Neural progenitor cell (in vitro differentiated cells): Measurements from ENCODE around the gene PPM1B. TPM values are rescaled to one million over a fixed set of nuclear protein-coding genes. Genes with fewer than 3 reads are reported as not detected.
A peak's percentile ranks its signal among the peaks of the same experiment; 100 is the strongest.

Experiments
- DNase-seq: peaks from one replicate; pipeline ENCODE4 v3.0.0-alpha.2; 2016; ENCODE audit warnings: low spot score
- H2AFZ ChIP-seq: fragments of 200-600 bp; sonication (generic); replicated peaks from 2 replicates; pipeline ENCODE4 v1.6.1; 2016; ENCODE audit warnings: antibody characterized with exemption
- H3F3A ChIP-seq: fragments of 200-600 bp; sonication (generic); 2 replicates; pipeline ENCODE4 v1.6.1; 2016; ENCODE audit warnings: antibody characterized with exemption, low read depth
- H3K27ac ChIP-seq: fragments of 200-600 bp; sonication (generic); 2 replicates; pipeline ENCODE4 v1.5.1; 2016; ENCODE audit warnings: mild to moderate bottlenecking
- H3K27me3 ChIP-seq: fragments of 200-600 bp; sonication (generic); 2 replicates; pipeline ENCODE4 v1.6.1; 2016; ENCODE audit warnings: mild to moderate bottlenecking, moderate library complexity
- H3K36me3 ChIP-seq: fragments of 200-600 bp; sonication (generic); 2 replicates; pipeline ENCODE4 v1.5.1; 2016
- H3K4me1 ChIP-seq: fragments of 200-600 bp; sonication (generic); 2 replicates; pipeline ENCODE4 v1.6.1; 2016; ENCODE audit warnings: mixed run types
- H3K4me2 ChIP-seq: fragments of 200-600 bp; sonication (generic); 2 replicates; pipeline ENCODE4 v1.6.1; 2016
- H3K4me3 ChIP-seq: fragments of 200-600 bp; sonication (generic); 2 replicates; pipeline ENCODE4 v1.5.1; 2016
- H3K79me2 ChIP-seq: fragments of 200-600 bp; sonication (generic); 2 replicates; pipeline ENCODE4 v1.6.1; 2016; ENCODE audit warnings: low read depth
- H3K9ac ChIP-seq: fragments of 200-600 bp; sonication (generic); 2 replicates; pipeline ENCODE4 v1.6.1; 2016
- H3K9me3 ChIP-seq: fragments of 200-600 bp; sonication (generic); 2 replicates; pipeline ENCODE4 v1.5.1; 2016; ENCODE audit warnings: low read depth
- H4K20me1 ChIP-seq: fragments of 200-600 bp; sonication (generic); 2 replicates; pipeline ENCODE4 v1.6.1; 2016; ENCODE audit warnings: low read depth
- H3K27ac Mint-ChIP-seq: 3 replicates; pipeline ENCODE4 v1.8.0; 2021; ENCODE audit warnings: mixed read lengths
- H3K27me3 Mint-ChIP-seq: 2 replicates; pipeline ENCODE4 v1.8.0; 2022; ENCODE audit warnings: low read depth, mild to moderate bottlenecking, inconsistent platforms, moderate library complexity, mixed read lengths; ENCODE audit not compliant: insufficient read depth
- H3K36me3 Mint-ChIP-seq: 3 replicates; pipeline ENCODE4 v1.8.0; 2021; ENCODE audit warnings: mixed read lengths
- H3K4me1 Mint-ChIP-seq: 3 replicates; pipeline ENCODE4 v1.8.0; 2021; ENCODE audit warnings: mixed read lengths
- H3K4me3 Mint-ChIP-seq: 3 replicates; pipeline ENCODE4 v1.8.0; 2021; ENCODE audit warnings: mild to moderate bottlenecking, moderate library complexity, mixed read lengths
- H3K9me3 Mint-ChIP-seq: 3 replicates; pipeline ENCODE4 v1.8.0; 2020; ENCODE audit warnings: mixed read lengths
- CTCF ChIP-seq: fragments of 200-600 bp; sonication (generic); IDR thresholded peaks from 2 replicates; pipeline ENCODE4 v1.5.1; 2017; ENCODE audit warnings: antibody characterized with exemption, mild to moderate bottlenecking
- EZH2 ChIP-seq: fragments of 200-600 bp; sonication (generic); IDR thresholded peaks from 2 replicates; pipeline ENCODE4 v1.6.1; 2017; ENCODE audit warnings: antibody characterized with exemption, mild to moderate bottlenecking, moderate library complexity
- EZH2phosphoT487 ChIP-seq: fragments of 200-600 bp; sonication (generic); IDR thresholded peaks from 2 replicates; pipeline ENCODE4 v1.6.1; 2017; ENCODE audit warnings: antibody characterized with exemption
- total RNA-seq: library from RNA; depleted of rRNA; stranded (reverse); fragments of >200 nt; gene quantifications from 2 replicates; pipeline ENCODE4 v1.2.3, GENCODE V29; 2015; ENCODE audit warnings: low replicate concordance

Gene PPM1B
- total RNA-seq, 1 donor from 2014 or later, result 86.6 TPM

- H3K27ac ChIP-seq, result no peak overlapping the region
- peaks cover 7% of the 10 kb centered on the region for H4K20me1 ChIP-seq
- no peaks in the 10 kb centered on the region for H3K4me1 ChIP-seq
- H3K9me3 Mint-ChIP-seq, result no peaks in the 10 kb centered on the region
- H3K36me3 Mint-ChIP-seq, result peaks cover 6% of the 10 kb centered on the region
- H3K79me2 ChIP-seq, result peaks cover 26% of the 10 kb centered on the region
- no peaks in the 10 kb centered on the region for H3K4me1 Mint-ChIP-seq
- H2AFZ ChIP-seq, result no peak overlapping the region
- no peaks in the 10 kb centered on the region for H3F3A ChIP-seq
- no peak overlapping the region for H3K9ac ChIP-seq
- H3K27me3 Mint-ChIP-seq, result no peaks in the 10 kb centered on the region
- no peak overlapping the region for H3K4me2 ChIP-seq
- no peaks in the 10 kb centered on the region for H3K9me3 ChIP-seq
- H3K27me3 ChIP-seq, result no peaks in the 10 kb centered on the region
- H3K27ac Mint-ChIP-seq, result no peak overlapping the region
- peaks cover 13% of the 10 kb centered on the region for H3K36me3 ChIP-seq
- TF ChIP-seq EZH2 (no peak), EZH2phosphoT487 (no peak), CTCF (no peak)
- no peak overlapping the region for H3K4me3 Mint-ChIP-seq
- no peak for DNase-seq
- no peak overlapping the region for H3K4me3 ChIP-seq
Observed at GRCh38 chr2:44218771-44219170, 50.1 kb downstream of the PPM1B start.

GRCh38 chr2:44226753-44227152, 58.1 kb downstream of the PPM1B start:
- Mint-ChIP-seq H3K36me3 (peaks cover 6% of the 10 kb centered on the region), H3K27ac (no peak overlapping the region), H3K4me1 (no peaks in the 10 kb centered on the region), H3K9me3 (no peaks in the 10 kb centered on the region), H3K27me3 (no peaks in the 10 kb centered on the region), H3K4me3 (no peak overlapping the region)
- Histone ChIP-seq H3K4me3 (no peak overlapping the region), H3K9me3 (no peaks in the 10 kb centered on the region), H3K4me1 (no peaks in the 10 kb centered on the region), H3K4me2 (no peak overlapping the region), H3F3A (peaks cover 25% of the 10 kb centered on the region), H2AFZ (no peak overlapping the region), H3K27me3 (no peaks in the 10 kb centered on the region), H3K9ac (no peak overlapping the region), H4K20me1 (peaks cover 3% of the 10 kb centered on the region), H3K79me2 (no peaks in the 10 kb centered on the region), H3K27ac (no peak overlapping the region), H3K36me3 (no peaks in the 10 kb centered on the region)
- no peak for DNase-seq
- no peak for TF ChIP-seq EZH2
- no peak for TF ChIP-seq EZH2phosphoT487
- TF ChIP-seq CTCF, result no peak

GRCh38 chr2:44230378-44230777, 61.7 kb downstream of the PPM1B start:
- Mint-ChIP-seq H3K27me3 (no peaks in the 10 kb centered on the region), H3K4me3 (no peak overlapping the region), H3K36me3 (no peaks in the 10 kb centered on the region), H3K4me1 (peaks cover 5% of the 10 kb centered on the region), H3K9me3 (no peaks in the 10 kb centered on the region), H3K27ac (no peak overlapping the region)
- peaks cover 38% of the 10 kb centered on the region for H3F3A ChIP-seq
- peak overlapping the region; percentile 57 for H3K27ac ChIP-seq
- no peaks in the 10 kb centered on the region for H3K36me3 ChIP-seq
- H3K4me3 ChIP-seq, result no peak overlapping the region
- no peaks in the 10 kb centered on the region for H3K79me2 ChIP-seq
- peaks cover 3% of the 10 kb centered on the region for H4K20me1 ChIP-seq
- H2AFZ ChIP-seq, result no peak overlapping the region
- H3K27me3 ChIP-seq, result no peaks in the 10 kb centered on the region
- DNase-seq, result peak; percentile 37
- no peak overlapping the region for H3K4me2 ChIP-seq
- H3K9ac ChIP-seq, result no peak overlapping the region
- H3K4me1 ChIP-seq, result peaks cover 14% of the 10 kb centered on the region
- H3K9me3 ChIP-seq, result no peaks in the 10 kb centered on the region
- no peak for TF ChIP-seq EZH2
- TF ChIP-seq CTCF, result no peak
- TF ChIP-seq EZH2phosphoT487, result no peak
